ENCODE data around the gene CDKN3.

CDKN3 gene

DNA sequence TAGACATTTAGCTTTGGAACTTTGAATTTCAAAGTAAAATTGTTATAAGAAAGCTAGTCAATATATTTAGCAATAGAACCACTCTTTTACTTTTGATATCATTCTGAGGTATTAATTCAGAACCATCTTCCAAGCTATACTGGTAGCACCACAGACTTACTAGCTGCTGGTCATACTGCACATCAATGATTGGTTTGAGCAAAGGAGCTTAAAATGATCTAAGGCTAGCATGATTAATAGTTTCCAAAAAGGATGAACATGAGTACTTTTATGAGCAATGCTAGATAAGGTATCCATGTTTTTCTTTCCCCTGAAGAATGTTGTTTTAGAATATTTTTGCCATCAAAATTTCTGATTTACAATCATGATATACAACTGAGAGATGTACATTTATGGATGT is 27.2 kb downstream of the CDKN3 start:
- in situ Hi-C loops (cut with MboI; ENCODE audit: low pct_unique_long_range_greater_than_20kb, low sequenced_read_pairs, unreplicated experiment): no loop called here
- TF ChIP-seq, protein P1, sequence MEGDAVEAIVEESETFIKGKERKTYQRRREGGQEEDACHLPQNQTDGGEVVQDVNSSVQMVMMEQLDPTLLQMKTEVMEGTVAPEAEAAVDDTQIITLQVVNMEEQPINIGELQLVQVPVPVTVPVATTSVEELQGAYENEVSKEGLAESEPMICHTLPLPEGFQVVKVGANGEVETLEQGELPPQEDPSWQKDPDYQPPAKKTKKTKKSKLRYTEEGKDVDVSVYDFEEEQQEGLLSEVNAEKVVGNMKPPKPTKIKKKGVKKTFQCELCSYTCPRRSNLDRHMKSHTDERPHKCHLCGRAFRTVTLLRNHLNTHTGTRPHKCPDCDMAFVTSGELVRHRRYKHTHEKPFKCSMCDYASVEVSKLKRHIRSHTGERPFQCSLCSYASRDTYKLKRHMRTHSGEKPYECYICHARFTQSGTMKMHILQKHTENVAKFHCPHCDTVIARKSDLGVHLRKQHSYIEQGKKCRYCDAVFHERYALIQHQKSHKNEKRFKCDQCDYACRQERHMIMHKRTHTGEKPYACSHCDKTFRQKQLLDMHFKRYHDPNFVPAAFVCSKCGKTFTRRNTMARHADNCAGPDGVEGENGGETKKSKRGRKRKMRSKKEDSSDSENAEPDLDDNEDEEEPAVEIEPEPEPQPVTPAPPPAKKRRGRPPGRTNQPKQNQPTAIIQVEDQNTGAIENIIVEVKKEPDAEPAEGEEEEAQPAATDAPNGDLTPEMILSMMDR (IDR thresholded peaks at IDR 0.05; ENCODE audit: extremely low read depth, insufficient read depth, missing control alignments): no peak
- no peak for DNase-seq (ENCODE audit: low spot score)

DNA sequence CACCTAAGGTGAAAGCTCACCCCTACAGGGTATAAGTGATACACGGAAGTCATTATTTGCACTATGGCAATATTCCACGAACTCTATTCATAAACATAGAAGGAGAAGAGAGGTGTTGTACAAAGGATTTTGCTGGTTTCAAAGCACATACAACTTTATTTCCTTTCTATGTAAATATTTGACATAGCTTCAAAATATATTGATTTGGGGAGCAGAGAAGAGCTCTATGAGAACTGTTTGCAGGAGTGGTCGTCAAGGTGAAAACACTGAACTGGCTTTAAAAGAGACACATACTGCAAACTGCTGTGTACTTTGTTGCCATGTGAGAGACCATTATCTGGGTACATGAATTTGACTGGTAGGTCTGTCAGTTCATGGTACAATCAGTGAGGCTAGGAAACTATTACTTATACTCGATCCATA is 27.7 kb downstream of the CDKN3 start:
- TF ChIP-seq, protein P1 (IDR thresholded peaks at IDR 0.05; ENCODE audit: extremely low read depth, insufficient read depth, missing control alignments): no peak
- DNase-seq (ENCODE audit: low spot score): no peak
- in situ Hi-C loops (cut with MboI; ENCODE audit: low pct_unique_long_range_greater_than_20kb, low sequenced_read_pairs, unreplicated experiment): no loop called here

DNA sequence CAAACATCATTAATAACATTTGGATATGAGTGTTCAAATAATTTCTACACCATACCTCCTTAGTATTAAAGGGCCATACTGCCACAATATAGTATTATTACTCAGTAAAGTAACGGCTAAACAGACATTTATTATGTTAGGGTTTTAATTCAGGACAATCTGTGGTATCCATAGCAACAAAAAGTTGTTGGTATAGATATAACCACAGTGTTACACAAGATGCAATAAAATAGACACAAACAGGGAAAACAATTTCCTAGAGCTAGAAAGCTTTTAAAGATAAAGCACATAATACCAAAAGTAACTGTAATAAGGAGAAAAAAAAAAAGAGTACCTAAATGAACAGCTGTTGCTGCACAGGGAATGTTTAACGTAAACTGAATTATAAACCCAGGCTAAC is 28.3 kb downstream of the CDKN3 start:
- TF ChIP-seq, protein P1 (IDR thresholded peaks at IDR 0.05; ENCODE audit: extremely low read depth, insufficient read depth, missing control alignments): no peak
- DNase-seq (ENCODE audit: low spot score): no peak
- in situ Hi-C loops (cut with MboI; ENCODE audit: low pct_unique_long_range_greater_than_20kb, low sequenced_read_pairs, unreplicated experiment): no loop called here

DNA sequence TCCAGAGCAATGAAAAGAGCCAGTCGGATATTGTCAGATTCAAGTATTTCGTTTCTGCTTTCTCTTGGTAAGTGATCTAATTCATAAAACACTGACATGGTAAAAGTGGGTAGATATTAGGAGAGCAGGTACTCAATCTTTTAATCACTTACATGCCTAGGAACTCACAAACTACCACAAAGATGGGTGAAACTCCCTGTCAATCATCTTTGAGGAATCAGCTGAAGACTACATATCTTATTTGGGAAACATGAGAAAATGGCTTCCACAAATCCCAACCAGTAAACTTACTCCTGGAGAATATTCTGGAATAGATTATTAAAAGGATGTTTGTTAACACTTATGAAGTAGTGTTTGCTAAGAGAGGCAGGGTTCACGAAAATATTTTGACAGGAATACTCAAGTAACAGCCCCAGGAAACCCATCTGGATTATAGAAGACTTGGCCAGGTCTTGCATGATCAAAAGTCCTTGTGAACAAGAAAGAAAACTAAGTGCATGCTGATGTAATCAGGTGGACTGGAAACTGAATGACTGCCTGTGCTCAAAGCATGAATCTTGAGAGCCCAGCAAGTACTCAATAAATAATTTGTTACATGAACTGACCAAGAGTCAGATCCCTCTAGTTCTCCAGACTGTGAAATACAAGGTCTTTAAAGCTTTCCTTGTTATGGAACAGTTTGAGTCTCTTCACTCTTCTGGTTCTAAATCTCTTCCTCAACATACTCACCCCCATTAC is 28.9 kb downstream of the CDKN3 start:
- TF ChIP-seq, protein P1 (IDR thresholded peaks at IDR 0.05; ENCODE audit: extremely low read depth, insufficient read depth, missing control alignments): no peak
- in situ Hi-C loops (cut with MboI; ENCODE audit: low pct_unique_long_range_greater_than_20kb, low sequenced_read_pairs, unreplicated experiment): no loop called here
- no peak for DNase-seq (ENCODE audit: low spot score)

DNA sequence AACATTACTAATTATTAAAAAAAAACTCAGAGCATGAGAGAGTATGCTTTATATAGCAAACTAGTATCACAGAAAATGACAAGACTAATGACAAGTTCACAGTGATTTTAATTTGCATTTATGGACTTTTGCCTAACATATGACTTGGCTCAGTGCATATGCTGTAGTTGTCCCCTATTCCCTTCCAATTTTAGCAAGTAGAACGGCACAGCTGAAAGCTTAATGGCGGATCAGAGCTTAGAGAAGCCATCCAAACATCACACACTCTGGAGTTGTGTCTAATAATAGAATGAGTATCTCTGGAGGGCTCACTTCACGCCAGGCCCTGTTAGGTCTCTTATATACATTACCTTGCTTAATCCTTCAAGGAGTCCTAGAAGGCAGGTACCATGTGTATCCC is 31.1 kb downstream of the CDKN3 start:
- in situ Hi-C loops (cut with MboI; ENCODE audit: low pct_unique_long_range_greater_than_20kb, low sequenced_read_pairs, unreplicated experiment): no loop called here
- TF ChIP-seq, protein P1 (IDR thresholded peaks at IDR 0.05; ENCODE audit: extremely low read depth, insufficient read depth, missing control alignments): no peak
- no peak for DNase-seq (ENCODE audit: low spot score)

DNA sequence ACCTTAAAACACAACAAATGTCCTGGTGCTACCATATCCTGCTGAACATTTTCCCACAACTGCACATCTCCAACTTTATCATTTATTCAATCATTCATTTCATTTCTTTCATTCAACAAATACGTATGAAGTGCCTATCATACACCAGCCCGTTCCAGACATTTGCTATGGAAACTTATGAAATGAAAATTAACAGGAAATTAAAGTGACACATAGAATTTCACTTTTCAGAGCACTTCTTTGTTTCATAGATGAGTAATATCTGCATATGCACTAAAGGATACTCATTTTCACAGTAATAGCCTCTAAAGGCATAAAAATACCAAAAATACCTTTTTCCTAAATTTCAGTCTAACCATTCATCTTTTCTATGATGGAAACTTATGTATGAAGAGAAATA is 31.7 kb downstream of the CDKN3 start:
- in situ Hi-C loops (cut with MboI; ENCODE audit: low pct_unique_long_range_greater_than_20kb, low sequenced_read_pairs, unreplicated experiment): no loop called here
- TF ChIP-seq, protein P1 (IDR thresholded peaks at IDR 0.05; ENCODE audit: extremely low read depth, insufficient read depth, missing control alignments): no peak
- DNase-seq (ENCODE audit: low spot score): no peak

Data from GM13977 (cell line).